ENCODE data around the gene PPP1R3D.

Gene PPP1R3D

DNA sequence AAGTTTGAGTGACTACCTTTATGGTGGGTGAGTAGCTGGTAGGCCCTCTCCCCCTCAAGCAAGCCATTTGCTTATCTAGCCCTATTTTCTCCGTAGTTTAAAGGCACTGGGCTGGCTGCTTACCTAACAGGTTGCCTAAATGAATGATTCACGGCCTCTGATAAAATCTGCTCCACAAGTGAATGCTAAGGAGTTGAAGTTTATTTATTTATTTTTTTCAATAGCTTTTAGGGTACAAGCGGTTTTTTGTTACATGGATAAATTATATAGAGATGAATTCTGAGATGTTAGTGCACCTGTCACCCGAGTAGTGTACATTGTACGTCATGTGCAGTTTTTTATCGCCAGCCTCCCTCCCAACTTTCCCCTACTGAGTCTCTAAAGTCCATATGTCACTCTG lies 9.8 kb upstream of the PPP1R3D start:
- Histone ChIP-seq H3K4me3 (ENCODE audit: low read depth, low read length) (no peak overlapping the region), H3K4me1 (ENCODE audit: control insufficient read depth, insufficient read depth, low read length) (0 out of 2 replicates have a peak, but pooled peaks cover 7% of the 10 kb centered on the region), H3K36me3 (ENCODE audit: control insufficient read depth in 2 of 2, insufficient read depth in 1 of 2, low read length in 2 of 2) (peaks cover 0 to 6% of the 10 kb centered on the region in 2 experiments; a peak in 2 of 3 replicates), H3K27ac (ENCODE audit: extremely low read depth, low read depth, low read length) (no peak overlapping the region), H3K9me3 (ENCODE audit: control insufficient read depth, insufficient read depth, low read depth, low read length) (no peaks in the 10 kb centered on the region)
- TF ChIP-seq WT1 (tag by site-specific recombination; IDR thresholded peaks at IDR 0.05): peak; percentile 70
- TF ChIP-seq, protein P1, sequence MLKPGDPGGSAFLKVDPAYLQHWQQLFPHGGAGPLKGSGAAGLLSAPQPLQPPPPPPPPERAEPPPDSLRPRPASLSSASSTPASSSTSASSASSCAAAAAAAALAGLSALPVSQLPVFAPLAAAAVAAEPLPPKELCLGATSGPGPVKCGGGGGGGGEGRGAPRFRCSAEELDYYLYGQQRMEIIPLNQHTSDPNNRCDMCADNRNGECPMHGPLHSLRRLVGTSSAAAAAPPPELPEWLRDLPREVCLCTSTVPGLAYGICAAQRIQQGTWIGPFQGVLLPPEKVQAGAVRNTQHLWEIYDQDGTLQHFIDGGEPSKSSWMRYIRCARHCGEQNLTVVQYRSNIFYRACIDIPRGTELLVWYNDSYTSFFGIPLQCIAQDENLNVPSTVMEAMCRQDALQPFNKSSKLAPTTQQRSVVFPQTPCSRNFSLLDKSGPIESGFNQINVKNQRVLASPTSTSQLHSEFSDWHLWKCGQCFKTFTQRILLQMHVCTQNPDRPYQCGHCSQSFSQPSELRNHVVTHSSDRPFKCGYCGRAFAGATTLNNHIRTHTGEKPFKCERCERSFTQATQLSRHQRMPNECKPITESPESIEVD (tag by site-specific recombination; IDR thresholded peaks at IDR 0.05): peak; percentile 63
- peak; percentile 51 for TF ChIP-seq SCRT2 (tag by site-specific recombination; IDR thresholded peaks at IDR 0.05)
- peak; percentile 43; the same call in 1 of the 2 replicates for TF ChIP-seq SCRT1 (tag by site-specific recombination; IDR thresholded peaks at IDR 0.05; ENCODE audit: borderline replicate concordance)
- no peak for TF ChIP-seq ZFP41 (tag by site-specific recombination; IDR thresholded peaks at IDR 0.05; ENCODE audit: borderline replicate concordance)
- TF ChIP-seq, protein P2, sequence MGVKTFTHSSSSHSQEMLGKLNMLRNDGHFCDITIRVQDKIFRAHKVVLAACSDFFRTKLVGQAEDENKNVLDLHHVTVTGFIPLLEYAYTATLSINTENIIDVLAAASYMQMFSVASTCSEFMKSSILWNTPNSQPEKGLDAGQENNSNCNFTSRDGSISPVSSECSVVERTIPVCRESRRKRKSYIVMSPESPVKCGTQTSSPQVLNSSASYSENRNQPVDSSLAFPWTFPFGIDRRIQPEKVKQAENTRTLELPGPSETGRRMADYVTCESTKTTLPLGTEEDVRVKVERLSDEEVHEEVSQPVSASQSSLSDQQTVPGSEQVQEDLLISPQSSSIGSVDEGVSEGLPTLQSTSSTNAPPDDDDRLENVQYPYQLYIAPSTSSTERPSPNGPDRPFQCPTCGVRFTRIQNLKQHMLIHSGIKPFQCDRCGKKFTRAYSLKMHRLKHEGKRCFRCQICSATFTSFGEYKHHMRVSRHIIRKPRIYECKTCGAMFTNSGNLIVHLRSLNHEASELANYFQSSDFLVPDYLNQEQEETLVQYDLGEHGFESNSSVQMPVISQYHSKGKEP (tag by site-specific recombination; IDR thresholded peaks at IDR 0.05): no peak
- TF ChIP-seq ZBTB8A (tag by site-specific recombination; IDR thresholded peaks at IDR 0.05): 0 out of 2 replicates have a peak, but pooled peaks have one; percentile 20
- ChIA-PET POLR2A (interaction anchor here (2.7 kb wide), 1 partner anchor 9 kb away, joined by 6 read pairs; the partner anchor contains the start of genes FAM217B and PPP1R3D), CTCF (interaction anchor here (1.0 to 3.0 kb wide), 5 partner anchors 10 to 313 kb away, joined by 3 to 12 read pairs (median 7); partner anchors contain the start of genes FAM217B, PPP1R3D and SYCP2)

DNA sequence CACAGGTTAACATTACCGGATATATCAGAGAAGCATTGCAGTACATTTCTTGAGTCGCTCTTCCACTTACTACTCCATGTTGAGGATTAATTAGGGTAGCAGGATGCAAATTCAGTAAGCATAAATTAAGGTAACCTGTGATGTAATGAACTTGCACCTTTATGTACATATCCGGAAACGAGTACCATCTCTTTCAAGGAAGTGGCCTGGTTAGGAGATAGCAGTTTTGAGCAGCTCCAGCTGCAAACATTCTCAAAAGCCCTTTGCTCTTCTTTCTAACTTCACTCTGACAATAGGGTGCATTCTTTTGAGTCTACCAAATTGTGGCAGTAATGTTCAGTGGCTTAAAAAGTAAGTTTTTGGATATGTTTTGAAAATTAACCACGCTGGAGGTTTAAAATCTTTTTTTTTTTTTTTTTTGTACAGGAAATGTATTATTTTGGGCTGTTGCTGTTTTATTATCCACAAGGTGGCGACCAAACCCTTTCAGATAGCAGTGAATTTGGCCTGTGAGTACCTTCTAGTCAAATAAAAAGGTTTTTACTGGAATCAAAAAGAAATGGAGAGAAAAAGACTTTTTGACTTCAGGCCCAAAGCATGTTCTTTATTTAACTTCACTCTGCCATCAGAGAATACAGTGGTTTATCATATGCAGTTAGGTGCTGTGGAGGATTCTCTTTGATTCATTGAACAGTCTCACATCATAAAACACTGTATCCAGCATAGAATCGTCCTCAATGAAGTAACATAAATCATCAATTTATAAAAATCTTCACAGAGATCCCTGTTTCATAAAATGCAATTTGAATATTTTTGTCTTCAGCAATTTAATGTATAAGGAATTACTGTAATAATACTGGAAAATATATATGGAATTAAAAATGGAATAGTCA lies 9.0 kb upstream of the PPP1R3D start:
- peaks cover under 1 to 14% of the 10 kb centered on the region in 2 experiments for H3K36me3 ChIP-seq (ENCODE audit: control insufficient read depth in 2 of 2, insufficient read depth in 1 of 2, low read length in 2 of 2)
- ChIA-PET CTCF (interaction anchor here (0.6 to 2.4 kb wide), 15 partner anchors 9 to 1990 kb away, joined by 3 to 8 read pairs (median 3); partner anchors contain the start of genes FAM217B, PPP1R3D and SYCP2), POLR2A (interaction anchor here (0.7 to 2.7 kb wide), 2 partner anchors 8 to 14 kb away, joined by 3 to 6 read pairs; partner anchors contain the start of genes FAM217B and PPP1R3D)
- no peaks in the 10 kb centered on the region for H3K9me3 ChIP-seq (ENCODE audit: control insufficient read depth, insufficient read depth, low read depth, low read length)
- TF ChIP-seq ZNF133 (tag by site-specific recombination; IDR thresholded peaks at IDR 0.05) (no peak), ZIC2 (tag by site-specific recombination; IDR thresholded peaks at IDR 0.05) (no peak), ZNF654 (tag by site-specific recombination; IDR thresholded peaks at IDR 0.05; ENCODE audit: low read depth) (peak; percentile 81), ZNF2 (tag by site-specific recombination; IDR thresholded peaks at IDR 0.05) (no peak), ZXDB (tag by site-specific recombination; IDR thresholded peaks at IDR 0.05) (no peak), ZNF426 (tag by site-specific recombination; IDR thresholded peaks at IDR 0.05) (no peak)
- TF ChIP-seq, protein P3, sequence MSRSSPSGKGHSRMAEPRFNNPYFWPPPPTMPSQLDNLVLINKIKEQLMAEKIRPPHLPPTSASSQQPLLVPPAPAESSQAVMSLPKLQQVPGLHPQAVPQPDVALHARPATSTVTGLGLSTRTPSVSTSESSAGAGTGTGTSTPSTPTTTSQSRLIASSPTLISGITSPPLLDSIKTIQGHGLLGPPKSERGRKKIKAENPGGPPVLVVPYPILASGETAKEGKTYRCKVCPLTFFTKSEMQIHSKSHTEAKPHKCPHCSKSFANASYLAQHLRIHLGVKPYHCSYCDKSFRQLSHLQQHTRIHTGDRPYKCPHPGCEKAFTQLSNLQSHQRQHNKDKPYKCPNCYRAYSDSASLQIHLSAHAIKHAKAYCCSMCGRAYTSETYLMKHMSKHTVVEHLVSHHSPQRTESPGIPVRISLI (tag by site-specific recombination; IDR thresholded peaks at IDR 0.05): peak; percentile 64; the same call in 1 of the 2 replicates
- TF ChIP-seq, protein P4, sequence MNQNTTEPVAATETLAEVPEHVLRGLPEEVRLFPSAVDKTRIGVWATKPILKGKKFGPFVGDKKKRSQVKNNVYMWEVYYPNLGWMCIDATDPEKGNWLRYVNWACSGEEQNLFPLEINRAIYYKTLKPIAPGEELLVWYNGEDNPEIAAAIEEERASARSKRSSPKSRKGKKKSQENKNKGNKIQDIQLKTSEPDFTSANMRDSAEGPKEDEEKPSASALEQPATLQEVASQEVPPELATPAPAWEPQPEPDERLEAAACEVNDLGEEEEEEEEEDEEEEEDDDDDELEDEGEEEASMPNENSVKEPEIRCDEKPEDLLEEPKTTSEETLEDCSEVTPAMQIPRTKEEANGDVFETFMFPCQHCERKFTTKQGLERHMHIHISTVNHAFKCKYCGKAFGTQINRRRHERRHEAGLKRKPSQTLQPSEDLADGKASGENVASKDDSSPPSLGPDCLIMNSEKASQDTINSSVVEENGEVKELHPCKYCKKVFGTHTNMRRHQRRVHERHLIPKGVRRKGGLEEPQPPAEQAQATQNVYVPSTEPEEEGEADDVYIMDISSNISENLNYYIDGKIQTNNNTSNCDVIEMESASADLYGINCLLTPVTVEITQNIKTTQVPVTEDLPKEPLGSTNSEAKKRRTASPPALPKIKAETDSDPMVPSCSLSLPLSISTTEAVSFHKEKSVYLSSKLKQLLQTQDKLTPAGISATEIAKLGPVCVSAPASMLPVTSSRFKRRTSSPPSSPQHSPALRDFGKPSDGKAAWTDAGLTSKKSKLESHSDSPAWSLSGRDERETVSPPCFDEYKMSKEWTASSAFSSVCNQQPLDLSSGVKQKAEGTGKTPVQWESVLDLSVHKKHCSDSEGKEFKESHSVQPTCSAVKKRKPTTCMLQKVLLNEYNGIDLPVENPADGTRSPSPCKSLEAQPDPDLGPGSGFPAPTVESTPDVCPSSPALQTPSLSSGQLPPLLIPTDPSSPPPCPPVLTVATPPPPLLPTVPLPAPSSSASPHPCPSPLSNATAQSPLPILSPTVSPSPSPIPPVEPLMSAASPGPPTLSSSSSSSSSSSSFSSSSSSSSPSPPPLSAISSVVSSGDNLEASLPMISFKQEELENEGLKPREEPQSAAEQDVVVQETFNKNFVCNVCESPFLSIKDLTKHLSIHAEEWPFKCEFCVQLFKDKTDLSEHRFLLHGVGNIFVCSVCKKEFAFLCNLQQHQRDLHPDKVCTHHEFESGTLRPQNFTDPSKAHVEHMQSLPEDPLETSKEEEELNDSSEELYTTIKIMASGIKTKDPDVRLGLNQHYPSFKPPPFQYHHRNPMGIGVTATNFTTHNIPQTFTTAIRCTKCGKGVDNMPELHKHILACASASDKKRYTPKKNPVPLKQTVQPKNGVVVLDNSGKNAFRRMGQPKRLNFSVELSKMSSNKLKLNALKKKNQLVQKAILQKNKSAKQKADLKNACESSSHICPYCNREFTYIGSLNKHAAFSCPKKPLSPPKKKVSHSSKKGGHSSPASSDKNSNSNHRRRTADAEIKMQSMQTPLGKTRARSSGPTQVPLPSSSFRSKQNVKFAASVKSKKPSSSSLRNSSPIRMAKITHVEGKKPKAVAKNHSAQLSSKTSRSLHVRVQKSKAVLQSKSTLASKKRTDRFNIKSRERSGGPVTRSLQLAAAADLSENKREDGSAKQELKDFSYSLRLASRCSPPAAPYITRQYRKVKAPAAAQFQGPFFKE (tag by site-specific recombination; IDR thresholded peaks at IDR 0.05; ENCODE audit: borderline replicate concordance): no peak
- H3K4me3 ChIP-seq (ENCODE audit: low read depth, low read length): no peak overlapping the region
- H3K27ac ChIP-seq (ENCODE audit: extremely low read depth, low read depth, low read length): no peak overlapping the region
- 0 out of 2 replicates have a peak, but pooled peaks cover 7% of the 10 kb centered on the region for H3K4me1 ChIP-seq (ENCODE audit: control insufficient read depth, insufficient read depth, low read length)
